Bronchial epithelial cell (primary cell): Measurements from ENCODE around the gene CBX8. TPM values are rescaled to one million over a fixed set of nuclear protein-coding genes. Genes with fewer than 3 reads are reported as not detected.
"Not testable (repeated sequence)": the region's sequence is repeated elsewhere in the genome, so short reads cannot be mapped to it uniquely, and the experiment has no call there.

Experiments
- DNase-seq: peaks from one replicate; pipeline ENCODE4 v3.0.0-alpha.2; 2010; ENCODE audit warnings: low read depth
- FAIRE-seq: peaks from 2 replicates; lab custom pipeline; 2011; peaks lifted over from hg19 to GRCh38; lab: Jason Lieb, UNC
- H3K27me3 ChIP-seq: 2 replicates; pipeline ENCODE4 v1.5.1; 2011; ENCODE audit warnings: low read length; ENCODE audit not compliant: control insufficient read depth, insufficient read depth
- H3K36me3 ChIP-seq: 2 replicates; pipeline ENCODE4 v1.5.1; 2011; ENCODE audit warnings: low read length; ENCODE audit not compliant: control insufficient read depth, insufficient read depth
- H3K4me3 ChIP-seq: 2 replicates; pipeline ENCODE4 v1.5.1; 2011; ENCODE audit warnings: mild to moderate bottlenecking, low read depth, low read length, control low read depth
- total RNA-seq: library from RNA; depleted of rRNA; stranded (reverse); fragments of >200 nt; gene quantifications from 2 replicates; pipeline ENCODE4 v1.2.1, GENCODE V29; 2014
- TF ChIP-seq, protein P1 (sequence below): IDR thresholded peaks from 2 replicates; pipeline ENCODE4 v1.5.1; 2011; ENCODE audit warnings: mild to moderate bottlenecking, moderate library complexity, low read length, control low read depth, inconsistent platforms; ENCODE audit not compliant: insufficient read depth, severe bottlenecking

CBX8 gene
- total RNA-seq, 1 donor from 2014 or later, result 2.6 TPM

DNA sequence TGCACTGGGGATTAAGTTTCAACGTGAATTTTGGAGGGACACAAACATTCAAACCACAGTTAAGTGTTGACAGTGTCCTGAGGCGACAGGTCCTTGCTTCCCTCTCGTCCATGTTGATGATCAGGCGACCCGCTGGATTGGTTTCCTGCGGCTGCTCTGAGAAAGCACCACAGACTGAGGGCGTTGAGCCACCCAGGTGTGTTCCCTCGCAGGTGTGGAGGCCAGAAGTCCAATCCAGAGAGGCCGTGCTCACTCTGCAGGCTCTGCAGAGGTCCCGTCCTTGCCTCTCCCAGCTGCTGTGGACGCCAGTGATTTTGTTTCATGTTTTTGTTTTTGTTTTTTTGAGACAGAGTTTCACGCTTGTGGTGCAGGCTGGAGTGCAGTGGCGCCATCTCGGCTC is 41.3 kb downstream of the CBX8 start:
- Histone ChIP-seq H3K36me3 (no peaks in the 10 kb centered on the region), H3K27me3 (peaks cover 2% of the 10 kb centered on the region), H3K4me3 (no peak overlapping the region)
- DNase-seq, result no peak
- no peak for FAIRE-seq
- TF ChIP-seq, protein P1, sequence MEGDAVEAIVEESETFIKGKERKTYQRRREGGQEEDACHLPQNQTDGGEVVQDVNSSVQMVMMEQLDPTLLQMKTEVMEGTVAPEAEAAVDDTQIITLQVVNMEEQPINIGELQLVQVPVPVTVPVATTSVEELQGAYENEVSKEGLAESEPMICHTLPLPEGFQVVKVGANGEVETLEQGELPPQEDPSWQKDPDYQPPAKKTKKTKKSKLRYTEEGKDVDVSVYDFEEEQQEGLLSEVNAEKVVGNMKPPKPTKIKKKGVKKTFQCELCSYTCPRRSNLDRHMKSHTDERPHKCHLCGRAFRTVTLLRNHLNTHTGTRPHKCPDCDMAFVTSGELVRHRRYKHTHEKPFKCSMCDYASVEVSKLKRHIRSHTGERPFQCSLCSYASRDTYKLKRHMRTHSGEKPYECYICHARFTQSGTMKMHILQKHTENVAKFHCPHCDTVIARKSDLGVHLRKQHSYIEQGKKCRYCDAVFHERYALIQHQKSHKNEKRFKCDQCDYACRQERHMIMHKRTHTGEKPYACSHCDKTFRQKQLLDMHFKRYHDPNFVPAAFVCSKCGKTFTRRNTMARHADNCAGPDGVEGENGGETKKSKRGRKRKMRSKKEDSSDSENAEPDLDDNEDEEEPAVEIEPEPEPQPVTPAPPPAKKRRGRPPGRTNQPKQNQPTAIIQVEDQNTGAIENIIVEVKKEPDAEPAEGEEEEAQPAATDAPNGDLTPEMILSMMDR, result no peak

GRCh38 chr17:79754903-79755302 is 42.0 kb downstream of the CBX8 start:
- H3K4me3 ChIP-seq, H3K36me3 ChIP-seq, DNase-seq, H3K27me3 ChIP-seq, FAIRE-seq: not testable (repeated sequence)

DNA sequence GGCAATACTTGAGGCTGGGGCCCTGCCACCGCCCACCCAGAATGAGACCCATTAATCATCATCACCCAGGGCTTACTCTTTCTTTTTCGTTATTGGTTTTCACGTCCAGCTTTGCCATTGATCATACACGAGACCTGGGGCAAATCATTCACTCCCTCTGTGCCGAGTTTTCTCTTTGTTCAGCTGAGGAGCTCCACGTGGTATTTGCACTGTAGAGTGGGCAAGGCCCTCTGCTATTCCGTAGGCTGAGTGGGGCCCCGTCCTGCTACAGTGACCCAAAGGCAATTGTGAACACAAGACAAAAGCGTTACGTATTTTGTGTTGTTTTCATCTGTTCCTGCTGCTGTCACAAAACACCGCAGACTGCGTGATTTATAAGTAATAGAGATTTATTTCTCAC is 42.5 kb downstream of the CBX8 start:
- FAIRE-seq (no peak), DNase-seq (no peak)
- Histone ChIP-seq H3K27me3 (peaks cover 2% of the 10 kb centered on the region), H3K36me3 (no peaks in the 10 kb centered on the region), H3K4me3 (no peak overlapping the region)
- TF ChIP-seq, protein P1, result no peak

DNA sequence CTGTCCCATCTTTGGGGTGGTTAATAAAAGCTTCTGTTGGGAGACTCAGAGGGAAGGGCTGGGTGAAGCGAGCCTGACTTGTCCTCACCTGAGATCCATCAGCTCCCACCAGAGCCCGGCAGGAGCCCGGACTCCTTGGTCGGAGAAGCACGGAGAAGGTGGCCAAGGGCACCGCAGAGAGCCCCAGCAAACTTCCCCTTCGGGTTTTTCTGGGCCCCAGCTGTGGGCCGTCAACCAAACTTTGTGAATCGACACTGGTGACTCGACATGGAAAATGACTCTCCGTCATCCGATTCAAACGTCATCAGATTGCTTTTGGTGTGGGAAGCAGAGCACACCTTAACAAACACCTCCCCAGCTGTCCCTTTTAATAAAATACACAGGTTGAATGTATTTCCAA is 44.7 kb downstream of the CBX8 start:
- Histone ChIP-seq H3K36me3 (no peaks in the 10 kb centered on the region), H3K27me3 (peaks cover 16% of the 10 kb centered on the region), H3K4me3 (no peak overlapping the region)
- no peak for FAIRE-seq
- TF ChIP-seq, protein P1, result no peak
- no peak for DNase-seq

DNA sequence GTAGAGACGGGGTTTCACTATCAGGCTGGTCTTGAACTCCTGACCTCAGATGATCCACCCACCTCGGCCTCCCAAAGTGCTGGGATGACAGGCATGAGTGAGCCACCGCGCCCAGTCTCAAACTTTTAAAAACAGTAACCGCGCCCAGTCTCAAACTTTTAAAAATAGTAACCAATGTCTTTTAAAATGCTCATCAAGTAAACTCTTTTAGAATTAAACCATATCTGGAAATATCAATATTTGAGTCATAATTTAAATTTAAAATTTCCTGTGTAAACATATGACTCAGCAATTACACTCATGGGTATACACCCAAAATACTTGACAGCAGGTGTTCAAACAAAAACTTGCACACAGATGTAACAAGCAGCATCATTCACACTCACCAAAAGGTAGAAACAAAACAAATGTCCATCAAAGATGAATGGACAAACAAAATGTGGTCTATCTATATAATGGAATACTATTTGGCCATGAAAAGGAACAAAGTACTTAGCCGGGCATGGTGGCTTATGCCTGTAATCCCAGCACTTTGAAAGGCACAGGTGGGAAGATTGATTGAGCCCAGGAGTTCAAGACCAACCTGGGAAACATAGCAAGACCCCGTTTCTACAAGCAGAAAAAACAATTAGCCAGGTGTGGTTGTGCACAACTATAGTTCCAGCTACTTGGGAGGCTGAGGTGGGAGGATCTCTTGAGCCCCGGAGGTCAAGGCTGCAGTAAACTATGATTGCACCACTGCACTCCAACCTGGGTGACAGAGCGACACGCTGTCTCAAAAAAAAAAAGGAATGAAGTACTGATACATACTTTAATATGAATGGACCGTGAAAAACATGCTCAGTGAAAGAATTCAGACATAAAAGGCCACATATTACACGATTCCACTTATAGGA is 46.0 kb downstream of the CBX8 start:
- DNase-seq, result peak; percentile 29
- H3K27me3 ChIP-seq, result peaks cover 24% of the 10 kb centered on the region
- FAIRE-seq, result no peak

GRCh38 chr17:79749958-79750357 is 46.9 kb downstream of the CBX8 start:
- Histone ChIP-seq H3K27me3 (peaks cover 26% of the 10 kb centered on the region), H3K36me3 (no peaks in the 10 kb centered on the region), H3K4me3 (no peak overlapping the region)
- TF ChIP-seq, protein P1, result no peak
- FAIRE-seq, result no peak
- DNase-seq, result no peak

More for the DNA sequence above, 46.0 kb downstream of the CBX8 start:
- TF ChIP-seq, protein P1, result no peak
- no peaks in the 10 kb centered on the region for H3K36me3 ChIP-seq
- H3K4me3 ChIP-seq, result no peak overlapping the region
